ENCODE results near the gene DNAH11. TPM values are rescaled to one million over a fixed set of nuclear protein-coding genes. Genes with fewer than 3 reads are reported as not detected.

Gene DNAH11
- total and polyA plus RNA-seq, 2 of the 13 experiments (the other 11 are each of a cell fraction or from before 2014, with no cell fraction given), result not detected

DNA sequence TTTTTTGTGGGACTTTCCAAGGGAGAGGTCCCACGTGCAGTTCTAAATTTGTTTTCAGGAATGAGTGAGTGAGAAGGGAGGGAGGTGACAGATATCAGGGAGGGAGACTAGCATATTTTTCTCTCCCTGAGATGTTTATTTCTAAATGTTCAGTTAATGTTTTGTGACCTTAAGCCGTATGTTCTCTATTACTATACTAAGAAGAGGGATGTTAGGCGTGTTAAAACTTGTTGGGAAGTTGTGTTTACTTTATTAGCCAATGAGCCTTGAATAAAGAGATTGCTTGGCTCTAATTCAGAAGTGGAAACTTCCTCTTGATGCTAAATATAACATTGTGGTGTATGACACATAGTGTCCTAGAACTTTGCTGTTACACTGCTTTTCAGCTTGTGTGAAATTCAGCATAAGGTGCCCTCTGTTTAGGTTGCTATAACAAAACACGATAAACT is 37.3 kb downstream of the DNAH11 start:
- H3K36me3 ChIP-seq (replicated peaks in 1 of 2; ENCODE audit: control insufficient read depth in 1 of 2, insufficient read depth in 2 of 2, low read length in 2 of 2), result no peaks in the 10 kb centered on the region
- 3% methylated on average over 4 of the region's 4 CpGs for WGBS (ENCODE audit: low lambda C conversion rate)
- H3K9me3 ChIP-seq (ENCODE audit: low read length), result no peaks in the 10 kb centered on the region
- H4K20me1 ChIP-seq (ENCODE audit: insufficient read depth, low read length), result no peaks in the 10 kb centered on the region
- BruUV-seq (replicated peaks), result no TSS peak
- CTCF ChIA-PET (ENCODE audit: low intra/inter-chr PET ratio, low total read pairs), result no interaction called here
- intact Hi-C loops (cut with micrococcal nuclease; ENCODE audit: unreplicated experiment), result no loop called here
- POLR2A ChIA-PET, result no interaction called here
- ATAC-seq (no peak), FAIRE-seq (no peak), DNase-seq (ENCODE audit: low spot score) (no peak)
- H3K4me1 ChIP-seq (ENCODE audit: insufficient read depth, low read length), result no peaks in the 10 kb centered on the region
- H2AFZ ChIP-seq (ENCODE audit: low read length), result no peak overlapping the region
- no peaks in the 10 kb centered on the region for H3K79me2 ChIP-seq (ENCODE audit: insufficient read depth, low read length)
- H3K4me3 ChIP-seq (replicated peaks in 1 of 3; ENCODE audit: insufficient read depth in 1 of 3, low read depth in 2 of 3, low read length in 3 of 3), result no peak overlapping the region
- no peak overlapping the region for H3K27ac ChIP-seq (ENCODE audit: extremely low read length, insufficient read depth, low read length)
- H3K9ac ChIP-seq (ENCODE audit: insufficient read depth, low read depth, low read length), result no peak overlapping the region
- in situ Hi-C loops (cut with HindIII; ENCODE audit: extremely low pct_ligation_motif_present, low pct_unique_long_range_greater_than_20kb), result no loop called here
- no peaks in the 10 kb centered on the region for H3K27me3 ChIP-seq (ENCODE audit: control insufficient read depth in 1 of 2, insufficient read depth in 2 of 2, low read length in 2 of 2)
- no peak overlapping the region for H3K4me2 ChIP-seq (ENCODE audit: low read depth, low read length)
- TF ChIP-seq, protein P1, sequence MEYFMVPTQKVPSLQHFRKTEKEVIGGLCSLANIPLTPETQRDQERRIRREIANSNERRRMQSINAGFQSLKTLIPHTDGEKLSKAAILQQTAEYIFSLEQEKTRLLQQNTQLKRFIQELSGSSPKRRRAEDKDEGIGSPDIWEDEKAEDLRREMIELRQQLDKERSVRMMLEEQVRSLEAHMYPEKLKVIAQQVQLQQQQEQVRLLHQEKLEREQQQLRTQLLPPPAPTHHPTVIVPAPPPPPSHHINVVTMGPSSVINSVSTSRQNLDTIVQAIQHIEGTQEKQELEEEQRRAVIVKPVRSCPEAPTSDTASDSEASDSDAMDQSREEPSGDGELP (IDR thresholded peaks at IDR 0.05; ENCODE audit: borderline replicate concordance, low read depth), result no peak
- no peak for TF ChIP-seq ZNF367 (CRISPR knock-in tag; IDR thresholded peaks at IDR 0.05; ENCODE audit: borderline replicate concordance)
- no peak for TF ChIP-seq ZNF343 (CRISPR knock-in tag; IDR thresholded peaks at IDR 0.05)
- TF ChIP-seq SIX4 (CRISPR knock-in tag; IDR thresholded peaks at IDR 0.05), result no peak

DNA sequence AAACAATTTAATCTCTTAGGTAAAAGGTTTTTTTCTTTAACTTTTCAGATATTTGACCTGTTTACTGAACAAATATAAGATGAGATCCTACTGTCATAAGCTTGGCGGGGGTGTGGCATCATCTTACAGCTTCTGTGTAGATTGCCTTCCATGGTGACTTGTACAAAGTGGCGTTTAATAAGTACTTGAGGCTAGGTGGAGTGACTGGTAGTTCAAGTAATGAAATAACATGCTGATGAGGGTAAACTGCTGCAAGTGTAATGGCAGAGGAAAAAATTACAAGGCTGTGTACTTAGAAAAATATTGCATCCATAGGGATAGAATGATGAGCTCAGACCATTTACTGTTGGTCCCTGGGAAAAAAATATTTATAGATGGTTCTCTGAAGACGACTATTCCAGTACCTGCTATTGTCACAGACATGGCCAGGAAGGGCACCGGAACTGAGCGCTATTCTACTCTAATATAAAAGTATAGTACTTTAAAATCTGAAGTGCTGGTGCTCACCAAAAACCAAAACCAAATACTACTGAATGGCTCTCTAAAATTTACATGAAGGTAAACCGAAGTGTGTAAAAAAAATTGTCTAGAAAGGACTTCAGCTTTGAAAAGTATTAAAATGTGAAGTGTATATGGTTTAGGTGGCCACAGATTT is 42.4 kb downstream of the DNAH11 start:
- BruUV-seq (replicated peaks), result no TSS peak
- CTCF ChIA-PET (ENCODE audit: low intra/inter-chr PET ratio, low total read pairs), result no interaction called here
- intact Hi-C loops (cut with micrococcal nuclease; ENCODE audit: unreplicated experiment), result no loop called here

More for the DNA sequence above, 42.4 kb downstream of the DNAH11 start:
- Histone ChIP-seq H2AFZ (ENCODE audit: low read length) (no peak overlapping the region), H3K4me3 (replicated peaks in 1 of 3; ENCODE audit: insufficient read depth in 1 of 3, low read depth in 2 of 3, low read length in 3 of 3) (no peak overlapping the region), H3K36me3 (replicated peaks in 1 of 2; ENCODE audit: control insufficient read depth in 1 of 2, insufficient read depth in 2 of 2, low read length in 2 of 2) (no peaks in the 10 kb centered on the region), H3K79me2 (ENCODE audit: insufficient read depth, low read length) (no peaks in the 10 kb centered on the region), H3K4me2 (ENCODE audit: low read depth, low read length) (no peak overlapping the region), H3K9me3 (ENCODE audit: low read length) (no peaks in the 10 kb centered on the region), H3K9ac (ENCODE audit: insufficient read depth, low read depth, low read length) (no peak overlapping the region), H3K27me3 (ENCODE audit: control insufficient read depth in 1 of 2, insufficient read depth in 2 of 2, low read length in 2 of 2) (no peaks in the 10 kb centered on the region), H3K4me1 (ENCODE audit: insufficient read depth, low read length) (no peaks in the 10 kb centered on the region), H3K27ac (ENCODE audit: extremely low read length, insufficient read depth, low read length) (no peak overlapping the region), H4K20me1 (ENCODE audit: insufficient read depth, low read length) (no peaks in the 10 kb centered on the region)
- TF ChIP-seq, protein P2, sequence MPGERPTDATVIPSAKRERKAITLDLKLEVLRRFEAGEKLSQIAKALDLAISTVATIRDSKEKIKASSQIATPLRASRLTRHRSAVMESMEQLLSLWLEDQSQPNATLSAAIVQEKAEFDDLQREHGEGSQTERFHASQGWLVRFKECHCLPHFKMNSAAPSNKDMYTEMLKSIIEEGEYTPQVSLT (CRISPR knock-in tag; IDR thresholded peaks at IDR 0.05; ENCODE audit: borderline replicate concordance, low read depth), result no peak
- POLR2A ChIA-PET, result no interaction called here
- ATAC-seq (no peak), DNase-seq (ENCODE audit: low spot score) (no peak), FAIRE-seq (no peak)
- in situ Hi-C loops (cut with HindIII; ENCODE audit: extremely low pct_ligation_motif_present, low pct_unique_long_range_greater_than_20kb), result no loop called here
- WGBS (ENCODE audit: low lambda C conversion rate), result 25% methylated on average over 6 of the region's 6 CpGs

All from HepG2 (cell line).